Activated T-helper 17 cell treated with anti-CD3 and anti-CD28 coated beads, Interleukin-2, amount 50 U/mL, for 72 hours (primary cell): ENCODE measurements around the gene LGALS7B. TPM values are rescaled to one million over a fixed set of nuclear protein-coding genes. Genes with fewer than 3 reads are reported as not detected.
A peak's percentile ranks its signal among the peaks of the same experiment; 100 is the strongest.
"Not testable (repeated sequence)": the region's sequence is repeated elsewhere in the genome, so short reads cannot be mapped to it uniquely, and the experiment has no call there.

Source experiments
- ATAC-seq: fragments of 150-1000 bp; cut with Tn5 transposase; replicated peaks from 2 replicates; pipeline ENCODE4 v1.10.0; 2021; ENCODE audit warnings: mild to moderate bottlenecking, moderate library complexity
- H3K27ac Mint-ChIP-seq: one replicate; pipeline ENCODE4 v1.8.0; 2022; ENCODE audit warnings: mixed read lengths
- H3K27me3 Mint-ChIP-seq: one replicate; pipeline ENCODE4 v1.8.0; 2022; ENCODE audit warnings: mixed read lengths
- H3K36me3 Mint-ChIP-seq: one replicate; pipeline ENCODE4 v1.8.0; 2022; ENCODE audit warnings: low read depth, mild to moderate bottlenecking, mixed read lengths
- H3K4me1 Mint-ChIP-seq: one replicate; pipeline ENCODE4 v1.8.0; 2022; ENCODE audit warnings: mixed read lengths
- H3K4me3 Mint-ChIP-seq: one replicate; pipeline ENCODE4 v1.8.0; 2022; ENCODE audit warnings: mild to moderate bottlenecking, mixed read lengths
- H3K9me3 Mint-ChIP-seq: one replicate; pipeline ENCODE4 v1.8.0; 2022; ENCODE audit warnings: mixed read lengths
- total RNA-seq, 2 donors: library from RNA; stranded (reverse); gene quantifications; one replicate each; pipeline ENCODE4 v1.2.3, GENCODE V29; 2022

Gene LGALS7B
- total RNA-seq: not detected

- Mint-ChIP-seq H3K27ac (no peak within 1 kb of the TSS), H3K4me3 (no peak within 1 kb of the TSS)
These were observed at the start of gene LGALS7B for GRCh38 chr19:38788478-38789243. LGALS7B (plus strand) TSS chr19:38789200; CDS start chr19:38789227, 27 bp downstream.

GRCh38 chr19:38739440-38740256, 49.4 kb upstream of the LGALS7B start:
- peak overlapping the region; percentile 28 for H3K4me3 Mint-ChIP-seq
- H3K9me3 Mint-ChIP-seq: no peaks in the 10 kb centered on the region
- peaks cover 14% of the 10 kb centered on the region for H3K4me1 Mint-ChIP-seq
- ATAC-seq: peak; percentile 27
- H3K27ac Mint-ChIP-seq: peak overlapping the region; percentile 83
- peaks cover 8% of the 10 kb centered on the region for H3K36me3 Mint-ChIP-seq
- no peaks in the 10 kb centered on the region for H3K27me3 Mint-ChIP-seq

More at GRCh38 chr19:38788478-38789243, at the start of gene LGALS7B:
- H3K36me3 Mint-ChIP-seq: no peaks in the 10 kb centered on the region
- peaks cover 5% of the 10 kb centered on the region for H3K4me1 Mint-ChIP-seq
- H3K9me3 Mint-ChIP-seq: no peaks in the 10 kb centered on the region
- ATAC-seq: no peak
- no peaks in the 10 kb centered on the region for H3K27me3 Mint-ChIP-seq

- no peaks in the 10 kb centered on the region for H3K9me3 Mint-ChIP-seq
- peak overlapping the region; percentile 28 for H3K4me3 Mint-ChIP-seq
- no peak overlapping the region for H3K27ac Mint-ChIP-seq
- peaks cover 2% of the 10 kb centered on the region for H3K36me3 Mint-ChIP-seq
- H3K4me1 Mint-ChIP-seq: peaks cover 14% of the 10 kb centered on the region
- no peak for ATAC-seq
- H3K27me3 Mint-ChIP-seq: no peaks in the 10 kb centered on the region
These were observed 48.8 kb upstream of the LGALS7B start for GRCh38 chr19:38740257-38740592.

GRCh38 chr19:38740932-38741331, 48.1 kb upstream of the LGALS7B start:
- H3K9me3 Mint-ChIP-seq: no peaks in the 10 kb centered on the region
- no peak overlapping the region for H3K27ac Mint-ChIP-seq
- H3K4me1 Mint-ChIP-seq: peaks cover 14% of the 10 kb centered on the region
- no peaks in the 10 kb centered on the region for H3K27me3 Mint-ChIP-seq
- ATAC-seq: no peak
- H3K4me3 Mint-ChIP-seq: no peak overlapping the region
- no peaks in the 10 kb centered on the region for H3K36me3 Mint-ChIP-seq

- no peak for ATAC-seq
These were observed 47.3 kb upstream of the LGALS7B start for GRCh38 chr19:38741670-38742069.

GRCh38 chr19:38742296-38742695, 46.7 kb upstream of the LGALS7B start:
- no peak overlapping the region for H3K4me3 Mint-ChIP-seq
- no peak overlapping the region for H3K27ac Mint-ChIP-seq
- no peaks in the 10 kb centered on the region for H3K9me3 Mint-ChIP-seq
- no peak for ATAC-seq
- H3K4me1 Mint-ChIP-seq: peaks cover 14% of the 10 kb centered on the region
- H3K27me3 Mint-ChIP-seq: no peaks in the 10 kb centered on the region
- no peaks in the 10 kb centered on the region for H3K36me3 Mint-ChIP-seq

More at GRCh38 chr19:38741670-38742069, 47.3 kb upstream of the LGALS7B start:
- H3K27me3 Mint-ChIP-seq: no peaks in the 10 kb centered on the region
- no peak overlapping the region for H3K27ac Mint-ChIP-seq
- no peaks in the 10 kb centered on the region for H3K36me3 Mint-ChIP-seq
- no peak overlapping the region for H3K4me3 Mint-ChIP-seq
- H3K9me3 Mint-ChIP-seq: no peaks in the 10 kb centered on the region
- peaks cover 14% of the 10 kb centered on the region for H3K4me1 Mint-ChIP-seq

GRCh38 chr19:38742906-38743305, 46.1 kb upstream of the LGALS7B start:
- Mint-ChIP-seq H3K4me3 (no peak overlapping the region), H3K9me3 (no peaks in the 10 kb centered on the region), H3K36me3 (no peaks in the 10 kb centered on the region), H3K27ac (no peak overlapping the region), H3K4me1 (peaks cover 10% of the 10 kb centered on the region), H3K27me3 (no peaks in the 10 kb centered on the region)
- no peak for ATAC-seq

- H3K4me3 Mint-ChIP-seq: no peak overlapping the region
- H3K36me3 Mint-ChIP-seq: no peaks in the 10 kb centered on the region
- H3K27ac Mint-ChIP-seq: no peak overlapping the region
- H3K27me3 Mint-ChIP-seq: no peaks in the 10 kb centered on the region
- H3K4me1 Mint-ChIP-seq: peaks cover 6% of the 10 kb centered on the region
- no peak for ATAC-seq
- no peaks in the 10 kb centered on the region for H3K9me3 Mint-ChIP-seq
These were observed 45.4 kb upstream of the LGALS7B start for GRCh38 chr19:38743394-38744297.

- no peaks in the 10 kb centered on the region for H3K9me3 Mint-ChIP-seq
- H3K4me1 Mint-ChIP-seq: no peaks in the 10 kb centered on the region
- H3K36me3 Mint-ChIP-seq: no peaks in the 10 kb centered on the region
- no peak within 1 kb of the TSS for H3K4me3 Mint-ChIP-seq
- no peak within 1 kb of the TSS for H3K27ac Mint-ChIP-seq
- ATAC-seq: no peak
- H3K27me3 Mint-ChIP-seq: no peaks in the 10 kb centered on the region
These were observed 44.7 kb upstream of the LGALS7B start, which contains the start of gene CAPN12 for GRCh38 chr19:38744298-38744681. CAPN12 (minus strand) TSS chr19:38744474; CDS start chr19:38744165, 309 bp downstream.

- H3K9me3 Mint-ChIP-seq: no peaks in the 10 kb centered on the region
- H3K4me3 Mint-ChIP-seq: no peak overlapping the region
- H3K4me1 Mint-ChIP-seq: no peaks in the 10 kb centered on the region
- ATAC-seq: no peak
- no peak overlapping the region for H3K27ac Mint-ChIP-seq
- H3K27me3 Mint-ChIP-seq: no peaks in the 10 kb centered on the region
- no peaks in the 10 kb centered on the region for H3K36me3 Mint-ChIP-seq
These were observed 44.1 kb upstream of the LGALS7B start for GRCh38 chr19:38744874-38745273.

GRCh38 chr19:38745316-38745715, 43.7 kb upstream of the LGALS7B start:
- no peak overlapping the region for H3K27ac Mint-ChIP-seq
- no peaks in the 10 kb centered on the region for H3K4me1 Mint-ChIP-seq
- no peaks in the 10 kb centered on the region for H3K36me3 Mint-ChIP-seq
- no peak overlapping the region for H3K4me3 Mint-ChIP-seq
- no peaks in the 10 kb centered on the region for H3K27me3 Mint-ChIP-seq
- H3K9me3 Mint-ChIP-seq: no peaks in the 10 kb centered on the region
- ATAC-seq: no peak

GRCh38 chr19:38753783-38754182, 35.2 kb upstream of the LGALS7B start:
- H3K4me3 Mint-ChIP-seq, H3K27ac Mint-ChIP-seq, H3K4me1 Mint-ChIP-seq, H3K9me3 Mint-ChIP-seq, ATAC-seq, H3K27me3 Mint-ChIP-seq, H3K36me3 Mint-ChIP-seq: not testable (repeated sequence)

GRCh38 chr19:38754196-38754595, 34.8 kb upstream of the LGALS7B start:
- ATAC-seq, H3K9me3 Mint-ChIP-seq: not testable (repeated sequence)

GRCh38 chr19:38759590-38760003, 29.4 kb upstream of the LGALS7B start:
- ATAC-seq: no peak
- H3K27me3 Mint-ChIP-seq: no peaks in the 10 kb centered on the region
- no peaks in the 10 kb centered on the region for H3K36me3 Mint-ChIP-seq
- no peak overlapping the region for H3K4me3 Mint-ChIP-seq
- no peak overlapping the region for H3K27ac Mint-ChIP-seq
- no peaks in the 10 kb centered on the region for H3K9me3 Mint-ChIP-seq
- H3K4me1 Mint-ChIP-seq: no peaks in the 10 kb centered on the region

More at GRCh38 chr19:38754196-38754595, 34.8 kb upstream of the LGALS7B start:
- not testable (repeated sequence) for H3K4me1 Mint-ChIP-seq, H3K27ac Mint-ChIP-seq, H3K27me3 Mint-ChIP-seq, H3K4me3 Mint-ChIP-seq, H3K36me3 Mint-ChIP-seq
